Left ventricle myocardium inferior (tissue), 1 donor: ENCODE measurements around the gene FKBP6. TPM values are rescaled to one million over a fixed set of nuclear protein-coding genes. Genes with fewer than 3 reads are reported as not detected.

Source experiments
- DNase-seq: peaks from one replicate; pipeline ENCODE4 v3.0.0-alpha.2; 2020
- H3K27ac ChIP-seq: fragments of 200-600 bp; replicated peaks from 2 replicates; pipeline ENCODE4 v1.8.0; 2021
- H3K27me3 ChIP-seq: fragments of 200-600 bp; 2 replicates; pipeline ENCODE4 v1.8.0; 2021; ENCODE audit warnings: low read depth
- H3K36me3 ChIP-seq: fragments of 200-600 bp; 2 replicates; pipeline ENCODE4 v1.8.0; 2021
- H3K4me1 ChIP-seq: fragments of 200-600 bp; 2 replicates; pipeline ENCODE4 v1.8.0; 2021
- H3K4me3 ChIP-seq: fragments of 200-600 bp; 2 replicates; pipeline ENCODE4 v1.8.0; 2021; ENCODE audit warnings: mild to moderate bottlenecking, moderate library complexity
- H3K9me3 ChIP-seq: fragments of 200-600 bp; replicated peaks from 2 replicates; pipeline ENCODE4 v1.8.0; 2021
- CTCF ChIP-seq: fragments of 200-600 bp; IDR thresholded peaks from 2 replicates; pipeline ENCODE4 v1.8.0; 2021; ENCODE audit warnings: antibody characterized with exemption, mild to moderate bottlenecking, borderline replicate concordance
- intact Hi-C: fragments of 100-400 bp; cut with micrococcal nuclease; formaldehyde crosslinking; loops from one replicate; pipeline ENCODE4 v1.11.0; 2022
- total RNA-seq: library from RNA; stranded (reverse); fragmentation: NEBNext Ultra II Directional; extraction: Animal tissue kit (Norgen Biotek cat#: 25700); gene quantifications from one replicate; pipeline ENCODE4 v1.2.1, GENCODE V29; 2021
- donor health status: DM: no; HTN: yes; CAD: no; lungs with severe emphysema.

Gene FKBP6
- total RNA-seq, 1 donor from 2014 or later = not detected

- H3K4me1 ChIP-seq = peaks cover 13% of the 10 kb centered on the region
- H3K36me3 ChIP-seq = no peaks in the 10 kb centered on the region
- no peak for DNase-seq
- no peak for TF ChIP-seq CTCF
- intact Hi-C loops = no loop called here
- no peaks in the 10 kb centered on the region for H3K27me3 ChIP-seq
- H3K27ac ChIP-seq = no peak overlapping the region
- no peak overlapping the region for H3K4me3 ChIP-seq
- peaks cover 12% of the 10 kb centered on the region for H3K9me3 ChIP-seq
These were observed 25.3 kb downstream of the FKBP6 start for GRCh38 chr7:73353243-73353642.

- TF ChIP-seq CTCF = no peak
- intact Hi-C loops = no loop called here
- no peaks in the 10 kb centered on the region for H3K36me3 ChIP-seq
- no peak for DNase-seq
- H3K4me3 ChIP-seq = no peak overlapping the region
- H3K27me3 ChIP-seq = no peaks in the 10 kb centered on the region
- no peak overlapping the region for H3K27ac ChIP-seq
- peaks cover 18% of the 10 kb centered on the region for H3K4me1 ChIP-seq
- peaks cover 12% of the 10 kb centered on the region for H3K9me3 ChIP-seq
These were observed 26.2 kb downstream of the FKBP6 start for GRCh38 chr7:73354196-73354595.

DNA sequence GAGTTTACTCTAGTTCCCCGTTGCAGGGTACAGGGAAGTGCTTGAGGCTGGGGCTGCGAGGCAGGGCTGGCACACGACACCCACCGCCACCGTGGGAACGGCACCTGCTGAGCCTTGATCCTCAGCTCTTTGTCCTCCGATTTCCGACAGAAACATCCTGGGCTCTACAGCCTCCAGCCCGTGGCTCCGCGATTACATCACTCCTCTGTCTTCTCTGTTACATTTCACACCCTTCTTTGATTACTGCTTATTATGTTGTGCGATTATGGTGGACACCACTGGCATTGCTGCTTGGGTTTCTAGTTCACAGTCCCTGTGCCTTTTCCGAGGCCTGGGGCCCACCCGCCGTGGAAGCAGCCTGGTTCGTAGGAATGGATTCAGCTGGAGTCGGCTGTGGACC lies 26.9 kb downstream of the FKBP6 start:
- DNase-seq = no peak
- no peaks in the 10 kb centered on the region for H3K27me3 ChIP-seq
- H3K27ac ChIP-seq = no peak overlapping the region
- peaks cover 12% of the 10 kb centered on the region for H3K9me3 ChIP-seq
- H3K36me3 ChIP-seq = no peaks in the 10 kb centered on the region
- intact Hi-C loops = no loop called here
- no peak for TF ChIP-seq CTCF
- H3K4me3 ChIP-seq = no peak overlapping the region
- peaks cover 18% of the 10 kb centered on the region for H3K4me1 ChIP-seq

DNA sequence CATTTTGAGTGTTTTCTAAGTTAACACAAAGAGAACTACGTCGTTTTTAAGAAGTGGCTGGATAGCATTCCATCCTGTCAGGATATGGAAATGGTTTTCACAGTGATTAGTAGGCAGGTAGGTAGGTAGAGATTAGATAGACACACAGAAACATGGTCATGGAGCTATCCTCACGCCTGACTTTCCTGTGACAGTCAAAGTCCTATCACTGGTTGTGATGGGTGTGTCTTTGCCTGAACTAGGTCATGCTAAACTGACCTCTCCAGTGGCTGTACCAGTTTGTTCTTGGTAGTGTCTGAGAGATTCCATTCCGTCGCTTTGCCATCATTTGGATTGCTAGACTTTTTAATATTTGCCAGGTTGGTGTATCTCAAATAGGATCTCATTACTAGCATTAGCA lies 28.2 kb downstream of the FKBP6 start:
- TF ChIP-seq CTCF = no peak
- no peaks in the 10 kb centered on the region for H3K36me3 ChIP-seq
- intact Hi-C loops = no loop called here
- peaks cover 12% of the 10 kb centered on the region for H3K9me3 ChIP-seq
- H3K4me1 ChIP-seq = peaks cover 13% of the 10 kb centered on the region
- no peaks in the 10 kb centered on the region for H3K27me3 ChIP-seq
- no peak for DNase-seq
- H3K4me3 ChIP-seq = no peak overlapping the region
- H3K27ac ChIP-seq = no peak overlapping the region

GRCh38 chr7:73358590-73359275 lies 30.8 kb downstream of the FKBP6 start:
- TF ChIP-seq CTCF = no peak
- no peaks in the 10 kb centered on the region for H3K36me3 ChIP-seq
- peak overlapping the region; percentile 54 for H3K27ac ChIP-seq
- H3K4me3 ChIP-seq = peak overlapping the region; percentile 54
- peaks cover 13% of the 10 kb centered on the region for H3K4me1 ChIP-seq
- no peak for DNase-seq
- intact Hi-C loops = no loop called here
- H3K9me3 ChIP-seq = no peaks in the 10 kb centered on the region
- no peaks in the 10 kb centered on the region for H3K27me3 ChIP-seq

DNA sequence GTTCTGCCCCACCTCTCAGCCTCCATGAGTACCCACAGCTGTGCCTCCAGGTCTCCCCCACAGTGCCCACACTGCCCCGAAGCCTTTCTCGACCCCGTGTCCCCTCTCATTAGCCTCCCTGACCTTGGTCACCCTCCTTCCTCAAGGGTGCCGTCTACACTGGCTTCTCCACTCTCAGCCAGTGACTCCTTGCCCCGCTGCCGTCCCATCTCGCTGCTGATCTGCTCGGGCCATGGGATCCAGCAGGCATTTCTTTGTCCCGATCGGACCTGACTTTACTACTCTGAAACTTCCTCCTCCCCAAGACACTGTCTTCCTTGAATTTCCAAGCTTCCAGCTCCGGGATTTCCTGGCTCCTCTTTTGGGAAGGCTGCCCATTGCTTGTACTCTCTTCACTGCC lies 31.3 kb downstream of the FKBP6 start:
- DNase-seq = no peak
- no peaks in the 10 kb centered on the region for H3K36me3 ChIP-seq
- TF ChIP-seq CTCF = no peak
- H3K27ac ChIP-seq = no peak overlapping the region
- H3K4me3 ChIP-seq = no peak overlapping the region
- peaks cover 13% of the 10 kb centered on the region for H3K4me1 ChIP-seq
- intact Hi-C loops = no loop called here
- H3K9me3 ChIP-seq = no peaks in the 10 kb centered on the region
- H3K27me3 ChIP-seq = peaks cover 6% of the 10 kb centered on the region
